ENCODE results near the gene RNF26. TPM values are rescaled to one million over a fixed set of nuclear protein-coding genes. Genes with fewer than 3 reads are reported as not detected.

RNF26 gene
- total RNA-seq, 3 donors from 2014 or later: 18.6 to 20.7 (median 18.9) TPM

DNA sequence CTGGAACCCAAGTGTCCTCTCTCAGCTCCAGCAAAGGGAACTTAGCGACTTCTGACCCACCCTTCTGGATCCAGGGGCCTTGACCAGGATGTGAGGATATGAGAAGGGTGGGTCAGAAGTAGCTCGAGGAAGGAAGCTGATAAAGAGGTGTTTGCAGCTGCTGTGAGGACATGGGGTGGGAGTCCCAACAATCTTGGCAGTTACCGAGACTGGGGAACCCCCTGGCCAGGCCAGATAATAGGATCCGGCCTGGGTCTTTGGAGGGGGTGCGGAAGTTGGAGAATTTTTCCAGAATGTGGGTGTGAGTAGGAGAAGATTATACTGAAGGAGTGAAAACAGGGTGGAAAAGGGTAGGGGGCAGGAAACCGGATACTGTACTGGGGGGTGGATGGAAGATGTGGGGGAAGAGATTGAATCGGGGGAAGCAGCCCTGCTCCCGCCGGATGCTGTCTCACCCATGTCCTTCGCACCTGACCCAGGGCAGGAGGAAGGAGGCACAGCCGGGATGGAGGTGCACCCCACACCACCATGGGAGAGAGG is 14.6 kb upstream of the RNF26 start:
- ATAC-seq: no peak
- no peaks in the 10 kb centered on the region for H3K36me3 Mint-ChIP-seq (ENCODE audit: insufficient read depth)

GRCh38 chr11:119320240-119320775 is 14.0 kb upstream of the RNF26 start:
- ATAC-seq: no peak
- Mint-ChIP-seq H3K4me1 (ENCODE audit: low read depth) (peaks cover 25% of the 10 kb centered on the region), H3K9me3 (no peaks in the 10 kb centered on the region), H3K36me3 (ENCODE audit: insufficient read depth) (no peaks in the 10 kb centered on the region), H3K4me3 (no peak overlapping the region), H3K27me3 (ENCODE audit: low read depth) (peaks cover 16% of the 10 kb centered on the region)
- DNase-seq: no peak

More for the DNA sequence above, 14.6 kb upstream of the RNF26 start:
- no peak for DNase-seq
- Mint-ChIP-seq H3K9me3 (no peaks in the 10 kb centered on the region), H3K27me3 (ENCODE audit: low read depth) (peaks cover 16% of the 10 kb centered on the region), H3K4me3 (peak overlapping the region; percentile 70), H3K4me1 (ENCODE audit: low read depth) (peaks cover 26% of the 10 kb centered on the region)

DNA sequence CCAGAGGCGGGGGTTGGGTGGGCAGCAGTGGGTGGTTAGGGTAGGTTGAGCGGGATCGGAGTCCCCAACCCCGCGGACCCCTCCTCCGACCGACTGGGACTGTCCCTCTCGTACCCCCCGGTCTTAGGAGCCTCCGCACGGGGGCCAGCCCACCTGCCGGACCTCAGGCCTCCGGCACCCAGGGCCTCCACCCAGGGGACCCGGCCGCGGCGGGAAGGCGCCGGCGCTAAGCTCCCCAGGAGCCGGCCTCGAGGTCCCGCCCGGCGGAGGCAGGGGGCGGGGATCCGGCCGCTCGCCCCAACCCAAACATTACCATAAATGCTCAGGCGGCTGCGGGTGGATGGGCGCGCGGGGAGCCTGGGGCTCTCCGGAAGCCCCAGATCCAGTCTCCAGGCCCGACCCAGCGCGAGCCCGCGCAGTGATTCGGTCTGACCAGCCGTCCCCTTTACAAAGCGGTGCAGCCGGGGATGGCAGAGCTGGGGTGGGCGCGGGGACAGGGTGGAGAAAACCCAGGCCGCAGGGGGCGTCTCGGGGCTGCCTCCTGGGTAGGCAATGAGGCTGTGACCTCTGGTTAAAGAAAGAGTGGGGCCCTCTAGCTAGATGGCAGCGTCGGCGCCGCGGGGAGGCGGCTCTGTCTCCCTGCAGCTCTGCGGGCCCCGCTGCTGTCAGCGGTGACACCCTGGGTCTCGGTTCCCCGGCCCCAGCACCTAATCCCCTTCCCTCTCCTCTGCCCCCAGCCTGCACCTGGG is 13.4 kb upstream of the RNF26 start:
- ATAC-seq: peak; percentile 64 to 66
- Mint-ChIP-seq H3K4me3 (peak overlapping the region; percentile 79), H3K36me3 (ENCODE audit: insufficient read depth) (no peaks in the 10 kb centered on the region), H3K4me1 (ENCODE audit: low read depth) (peaks cover 22% of the 10 kb centered on the region), H3K9me3 (no peaks in the 10 kb centered on the region), H3K27me3 (ENCODE audit: low read depth) (peaks cover 10% of the 10 kb centered on the region)
- peak; percentile 30 for DNase-seq

GRCh38 chr11:119322360-119322739 is 12.0 kb upstream of the RNF26 start:
- Mint-ChIP-seq H3K27me3 (ENCODE audit: low read depth) (peaks cover 8% of the 10 kb centered on the region), H3K36me3 (ENCODE audit: insufficient read depth) (no peaks in the 10 kb centered on the region), H3K4me1 (ENCODE audit: low read depth) (peaks cover 22% of the 10 kb centered on the region), H3K4me3 (no peak overlapping the region), H3K9me3 (no peaks in the 10 kb centered on the region)
- DNase-seq (no peak), ATAC-seq (no peak)

GRCh38 chr11:119322921-119323531 is 11.3 kb upstream of the RNF26 start:
- no peaks in the 10 kb centered on the region for H3K36me3 Mint-ChIP-seq (ENCODE audit: insufficient read depth)
- H3K27me3 Mint-ChIP-seq (ENCODE audit: low read depth): peaks cover 8% of the 10 kb centered on the region
- H3K4me3 Mint-ChIP-seq: peak overlapping the region; percentile 26
- ATAC-seq (no peak), DNase-seq (no peak)
- H3K9me3 Mint-ChIP-seq: no peaks in the 10 kb centered on the region
- H3K4me1 Mint-ChIP-seq (ENCODE audit: low read depth): peaks cover 18% of the 10 kb centered on the region

DNA sequence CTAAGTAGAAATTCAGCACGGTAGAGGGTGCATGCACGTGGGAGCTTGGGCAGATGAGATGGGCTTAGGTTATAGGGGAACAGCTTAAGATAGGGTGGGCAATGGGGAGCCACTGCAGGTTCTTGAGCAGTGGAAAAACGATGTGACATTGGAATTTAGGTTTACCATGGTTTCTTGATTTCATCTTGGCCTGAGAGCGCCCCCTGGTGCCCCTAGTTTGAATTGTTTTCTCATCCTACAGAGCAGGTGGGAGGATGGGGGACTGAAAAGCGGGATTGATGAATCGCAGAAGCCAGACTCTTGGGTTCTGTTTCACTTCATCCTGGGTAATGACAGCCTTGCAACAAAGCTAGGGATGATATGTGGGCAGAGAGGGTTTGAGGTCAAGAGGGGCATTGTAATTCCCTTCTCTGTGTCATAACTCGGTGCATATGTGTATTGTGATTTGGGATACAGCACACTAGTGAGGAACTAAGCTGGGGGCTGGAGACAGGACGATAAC is 10.7 kb upstream of the RNF26 start:
- H3K4me3 Mint-ChIP-seq: no peak overlapping the region
- H3K36me3 Mint-ChIP-seq (ENCODE audit: insufficient read depth): no peaks in the 10 kb centered on the region
- ATAC-seq (peak in 1 of 2 donors; percentile 26), DNase-seq (peak; percentile 82)
- H3K9me3 Mint-ChIP-seq: no peaks in the 10 kb centered on the region
- peaks cover 7% of the 10 kb centered on the region for H3K27me3 Mint-ChIP-seq (ENCODE audit: low read depth)
- H3K4me1 Mint-ChIP-seq (ENCODE audit: low read depth): peaks cover 17% of the 10 kb centered on the region

DNA sequence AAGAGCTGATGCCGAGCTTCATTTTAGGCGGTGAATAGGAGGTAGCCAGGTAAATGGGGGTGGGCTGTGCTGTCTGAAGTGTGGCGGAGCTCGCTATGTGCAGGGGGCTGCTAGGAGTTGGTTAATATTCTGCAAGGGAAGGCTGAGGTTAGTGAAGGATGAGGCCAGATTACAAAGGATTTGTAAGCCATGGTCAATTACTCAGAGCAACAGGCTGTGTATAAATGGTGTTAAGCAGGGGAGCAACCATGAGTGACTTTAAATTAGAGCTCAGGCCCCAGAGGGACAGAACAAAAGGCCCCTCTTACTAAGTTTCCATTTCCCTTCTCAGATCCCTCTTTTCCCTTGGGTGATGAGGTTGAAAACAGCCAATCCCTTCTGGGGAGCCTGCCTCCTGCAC is 10.1 kb upstream of the RNF26 start:
- no peak for ATAC-seq
- peaks cover 12% of the 10 kb centered on the region for H3K4me1 Mint-ChIP-seq (ENCODE audit: low read depth)
- H3K9me3 Mint-ChIP-seq: no peaks in the 10 kb centered on the region
- no peak overlapping the region for H3K4me3 Mint-ChIP-seq
- no peaks in the 10 kb centered on the region for H3K36me3 Mint-ChIP-seq (ENCODE audit: insufficient read depth)
- H3K27me3 Mint-ChIP-seq (ENCODE audit: low read depth): peaks cover 2% of the 10 kb centered on the region
- no peak for DNase-seq

DNA sequence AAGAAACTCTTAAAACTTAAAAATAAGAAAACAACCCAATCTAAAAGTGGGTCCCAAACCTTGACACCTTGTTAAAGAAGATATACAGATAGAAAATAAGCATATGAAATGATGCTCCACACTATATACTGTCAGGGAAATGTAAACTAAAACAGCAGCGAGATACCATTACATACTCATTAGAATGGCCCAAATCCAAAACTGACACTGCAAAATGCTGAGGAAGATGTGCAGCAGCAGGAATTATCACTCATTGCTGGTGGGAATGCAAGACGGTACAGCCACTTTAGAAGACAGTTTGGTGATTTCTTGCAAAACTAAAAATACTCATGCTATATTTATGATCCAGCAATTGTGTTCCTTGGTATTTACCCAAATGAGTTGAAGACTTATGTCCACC is 5.0 kb upstream of the RNF26 start:
- Mint-ChIP-seq H3K36me3 (ENCODE audit: insufficient read depth) (no peaks in the 10 kb centered on the region), H3K9me3 (no peaks in the 10 kb centered on the region), H3K27me3 (ENCODE audit: low read depth) (peaks cover 3% of the 10 kb centered on the region), H3K4me1 (ENCODE audit: low read depth) (peaks cover 3% of the 10 kb centered on the region), H3K4me3 (no peak overlapping the region)
- ATAC-seq (no peak), DNase-seq (no peak)

DNA sequence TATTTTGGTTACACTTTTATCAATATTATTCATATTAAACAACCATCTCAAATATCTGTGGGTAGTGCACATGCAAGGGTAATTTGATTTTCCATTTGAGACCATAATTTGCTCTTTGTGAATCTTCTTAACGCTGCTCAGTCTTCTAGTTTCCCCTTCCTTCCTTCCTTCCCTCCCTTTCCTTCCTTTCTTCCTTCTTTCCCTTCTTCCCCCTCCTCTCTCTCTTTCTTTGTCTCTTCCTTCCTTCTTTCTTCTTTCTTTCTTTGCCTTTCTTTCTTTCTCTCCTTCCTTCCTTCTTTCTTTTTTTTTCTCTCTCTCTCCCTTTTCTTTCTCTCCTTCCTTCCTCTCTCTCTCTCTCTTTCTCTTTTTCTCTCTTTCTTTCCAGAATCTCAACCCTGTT is 4.1 kb upstream of the RNF26 start:
- Mint-ChIP-seq H3K36me3 (ENCODE audit: insufficient read depth) (no peaks in the 10 kb centered on the region), H3K9me3 (no peaks in the 10 kb centered on the region), H3K27me3 (ENCODE audit: low read depth) (peaks cover 3% of the 10 kb centered on the region), H3K4me3 (no peak overlapping the region), H3K4me1 (ENCODE audit: low read depth) (peaks cover 9% of the 10 kb centered on the region)
- DNase-seq: no peak
- no peak for ATAC-seq

DNA sequence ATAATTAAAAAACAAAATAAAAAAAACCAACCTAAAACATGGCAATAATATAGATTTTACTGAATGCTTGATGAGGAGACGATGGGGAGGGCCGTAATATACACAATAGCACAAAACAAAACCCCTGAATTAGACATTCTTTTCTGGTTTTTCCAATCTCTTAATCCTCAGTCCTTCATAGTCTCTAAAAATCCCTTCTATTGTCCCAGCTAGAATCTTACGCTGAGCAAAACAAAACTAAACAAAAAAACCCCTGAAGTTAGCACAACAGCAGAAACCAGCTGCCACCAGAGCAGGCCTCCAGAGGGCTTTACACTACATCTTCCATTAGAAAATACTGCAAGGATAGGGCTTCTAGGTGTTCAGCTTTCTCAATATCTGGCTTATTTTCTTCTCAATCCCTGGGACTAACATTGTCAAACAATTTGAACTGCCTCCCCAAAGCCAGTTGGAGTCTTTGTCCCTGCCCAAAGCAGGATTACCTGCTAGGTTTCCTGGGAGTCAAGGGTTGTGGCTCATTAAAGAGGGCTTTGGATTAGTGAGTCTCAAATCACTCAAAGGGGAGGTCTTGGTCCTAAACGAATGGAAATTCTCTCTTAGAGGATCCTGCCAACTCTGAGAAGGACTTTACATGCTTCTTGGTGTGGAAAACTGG is 2.1 kb upstream of the RNF26 start:
- Mint-ChIP-seq H3K9me3 (no peaks in the 10 kb centered on the region), H3K4me3 (peak overlapping the region; percentile 99)

DNA sequence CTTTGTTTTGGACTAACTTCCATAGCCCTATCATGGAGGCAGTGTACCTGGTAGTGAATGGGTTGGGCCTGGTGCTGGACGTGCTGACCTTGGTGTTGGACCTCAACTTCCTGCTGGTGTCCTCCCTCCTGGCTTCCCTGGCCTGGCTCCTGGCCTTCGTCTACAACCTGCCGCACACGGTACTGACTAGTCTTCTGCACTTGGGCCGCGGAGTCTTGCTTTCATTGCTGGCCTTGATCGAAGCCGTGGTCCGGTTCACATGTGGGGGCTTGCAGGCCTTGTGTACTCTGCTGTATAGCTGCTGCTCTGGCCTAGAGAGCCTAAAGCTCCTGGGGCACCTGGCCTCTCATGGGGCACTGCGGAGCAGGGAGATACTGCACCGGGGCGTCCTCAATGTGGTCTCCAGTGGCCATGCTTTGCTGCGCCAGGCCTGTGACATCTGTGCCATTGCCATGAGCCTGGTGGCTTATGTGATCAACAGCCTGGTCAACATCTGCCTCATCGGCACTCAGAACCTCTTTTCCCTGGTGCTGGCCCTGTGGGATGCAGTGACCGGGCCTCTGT is 846 bp downstream of the RNF26 start:
- H3K4me3 Mint-ChIP-seq: peak overlapping the region; percentile 99
- peaks cover 36% of the 10 kb centered on the region for H3K4me1 Mint-ChIP-seq (ENCODE audit: low read depth)
- H3K27me3 Mint-ChIP-seq (ENCODE audit: low read depth): peaks cover 14% of the 10 kb centered on the region
- peaks cover 2% of the 10 kb centered on the region for H3K36me3 Mint-ChIP-seq (ENCODE audit: insufficient read depth)
- ATAC-seq (no peak), DNase-seq (no peak)
- no peaks in the 10 kb centered on the region for H3K9me3 Mint-ChIP-seq

More for the DNA sequence above, 2.1 kb upstream of the RNF26 start:
- no peak for ATAC-seq
- Mint-ChIP-seq H3K36me3 (ENCODE audit: insufficient read depth) (peaks cover 2% of the 10 kb centered on the region), H3K4me1 (ENCODE audit: low read depth) (peaks cover 22% of the 10 kb centered on the region), H3K27me3 (ENCODE audit: low read depth) (peaks cover 3% of the 10 kb centered on the region)
- no peak for DNase-seq

DNA sequence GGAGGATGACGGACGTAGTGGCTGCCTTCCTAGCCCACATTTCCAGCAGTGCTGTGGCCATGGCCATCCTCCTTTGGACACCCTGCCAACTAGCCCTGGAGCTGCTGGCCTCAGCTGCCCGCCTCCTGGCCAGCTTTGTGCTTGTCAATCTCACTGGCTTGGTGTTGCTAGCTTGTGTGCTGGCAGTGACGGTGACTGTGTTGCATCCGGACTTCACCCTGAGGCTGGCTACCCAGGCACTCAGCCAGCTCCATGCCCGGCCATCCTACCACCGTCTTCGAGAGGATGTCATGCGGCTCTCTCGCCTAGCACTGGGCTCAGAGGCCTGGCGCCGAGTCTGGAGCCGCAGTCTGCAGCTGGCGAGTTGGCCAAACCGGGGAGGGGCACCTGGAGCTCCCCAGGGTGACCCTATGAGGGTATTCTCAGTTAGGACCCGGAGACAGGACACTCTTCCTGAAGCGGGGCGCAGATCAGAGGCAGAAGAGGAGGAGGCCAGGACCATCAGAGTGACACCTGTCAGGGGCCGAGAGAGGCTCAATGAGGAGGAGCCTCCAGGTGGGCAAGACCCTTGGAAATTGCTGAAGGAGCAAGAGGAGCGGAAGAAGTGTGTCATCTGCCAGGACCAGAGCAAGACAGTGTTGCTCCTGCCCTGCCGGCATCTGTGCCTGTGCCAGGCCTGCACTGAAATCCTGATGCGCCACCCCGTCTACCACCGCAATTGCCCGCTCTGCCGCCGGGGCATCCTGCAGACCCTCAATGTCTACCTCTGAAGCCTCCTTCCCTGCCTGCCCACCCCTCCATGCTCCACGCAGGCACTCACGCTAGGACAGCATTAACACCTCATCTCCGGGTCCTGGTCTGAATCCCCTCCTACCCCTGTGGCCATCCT is 1.6 kb downstream of the RNF26 start:
- H3K27me3 Mint-ChIP-seq (ENCODE audit: low read depth): peaks cover 16% of the 10 kb centered on the region
- H3K9me3 Mint-ChIP-seq: no peaks in the 10 kb centered on the region
- peaks cover 38% of the 10 kb centered on the region for H3K4me1 Mint-ChIP-seq (ENCODE audit: low read depth)
- H3K4me3 Mint-ChIP-seq: peak overlapping the region; percentile 99
- DNase-seq (no peak), ATAC-seq (no peak)
- H3K36me3 Mint-ChIP-seq (ENCODE audit: insufficient read depth): peaks cover 2% of the 10 kb centered on the region

DNA sequence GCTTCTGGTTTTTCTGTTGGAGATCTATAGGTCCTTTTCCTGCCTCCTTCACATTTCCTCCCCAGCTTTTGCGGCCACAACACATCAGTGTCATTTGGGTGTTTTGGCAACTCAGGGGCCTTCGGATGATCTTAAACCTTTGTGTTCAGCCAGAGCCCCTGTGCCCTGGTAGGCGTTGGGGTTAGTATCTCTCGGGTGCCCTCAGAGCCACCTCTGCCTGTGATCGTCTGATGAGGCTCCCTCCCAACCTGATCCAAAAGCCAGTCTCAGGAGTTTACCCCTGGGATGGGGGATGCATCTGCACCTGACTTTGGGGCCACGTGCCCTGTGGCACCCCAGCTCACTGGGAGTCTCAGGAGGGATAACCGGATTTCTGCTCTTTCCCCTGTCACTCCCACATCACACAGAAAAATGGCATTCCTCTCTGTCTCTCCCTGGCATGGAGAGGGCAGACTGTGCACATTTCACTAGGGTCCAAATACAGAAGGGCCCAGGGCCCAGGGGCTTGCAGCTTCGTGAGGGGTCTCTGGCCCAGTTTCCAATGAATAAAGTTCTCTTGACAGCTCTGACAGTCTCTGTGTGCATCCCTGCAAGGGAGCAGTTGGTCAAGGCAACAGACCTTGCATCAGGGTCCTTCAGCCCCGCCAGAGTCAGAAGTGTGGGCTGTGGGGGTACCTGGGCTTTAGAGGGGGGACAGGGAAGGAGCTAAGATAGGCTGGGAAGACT is 2.6 kb downstream of the RNF26 start:
- peaks cover 23% of the 10 kb centered on the region for H3K27me3 Mint-ChIP-seq (ENCODE audit: low read depth)
- peaks cover 43% of the 10 kb centered on the region for H3K4me1 Mint-ChIP-seq (ENCODE audit: low read depth)
- H3K4me3 Mint-ChIP-seq: peak overlapping the region; percentile 64
- DNase-seq (no peak), ATAC-seq (no peak)
- peaks cover 2% of the 10 kb centered on the region for H3K36me3 Mint-ChIP-seq (ENCODE audit: insufficient read depth)
- H3K9me3 Mint-ChIP-seq: no peaks in the 10 kb centered on the region
